Panc1 (cell line): ENCODE results near the gene FAM107B. TPM values are rescaled to one million over a fixed set of nuclear protein-coding genes. Genes with fewer than 3 reads are reported as not detected.

Experiments used
- ATAC-seq: fragments of 200-7000 bp; cut with Tn5 transposase; 2 replicates; pipeline ENCODE4 v1.9.1; 2020; ENCODE audit warnings: mild to moderate bottlenecking, moderate library complexity
- BruUV-seq: library from RNA; stranded (reverse); fragments of 400-500 nt; replicated peaks from 2 replicates; lab custom pipeline; 2021; lab: Mats Ljungman, UMichigan
- CTCF ChIA-PET: fragments of 300-600 bp; sonication (Branson Sonifier 250); formaldehyde crosslinking; loops from one replicate; lab custom pipeline; 2022; ENCODE audit warnings: antibody characterized with exemption; lab: Charles Lee
- POLR2A ChIA-PET: fragments of 300-600 bp; sonication (Branson Sonifier 250); formaldehyde crosslinking; loops from one replicate; lab custom pipeline; 2022; ENCODE audit warnings: antibody characterized with exemption; lab: Charles Lee
- DNase-seq: peaks from one replicate; pipeline ENCODE4 v3.0.0-alpha.2; 2010; ENCODE audit warnings: low read depth, low spot score
- H3K27ac ChIP-seq: 2 replicates; pipeline ENCODE4 v1.5.1; 2011; ENCODE audit warnings: mild to moderate bottlenecking, low read length, inconsistent platforms
- H3K27me3 ChIP-seq: fragments of 200-500 bp; sonication (Bioruptor generic); 2 replicates; pipeline ENCODE4 v1.6.0; 2014; ENCODE audit warnings: low read length, inconsistent platforms; ENCODE audit not compliant: control insufficient read depth, insufficient read depth
- H3K36me3 ChIP-seq: fragments of 200-500 bp; sonication (Bioruptor generic); 2 replicates; pipeline ENCODE4 v1.5.1; 2014; ENCODE audit warnings: inconsistent platforms, mild to moderate bottlenecking, low read length, moderate library complexity; ENCODE audit not compliant: control insufficient read depth, insufficient read depth
- H3K4me1 ChIP-seq: 2 replicates; pipeline ENCODE4 v1.5.1; 2011; ENCODE audit warnings: inconsistent platforms, mild to moderate bottlenecking, low read length, moderate library complexity; ENCODE audit not compliant: control insufficient read depth, insufficient read depth
- H3K4me3 ChIP-seq, 2 experiments: 2 replicates each; pipeline ENCODE4 v1.5.1; 2011 to 2012; ENCODE audit warnings: low read depth in 2 of 2, low read length in 2 of 2, mild to moderate bottlenecking in 2 of 2, inconsistent platforms in 1 of 2, moderate library complexity in 1 of 2
- H3K9me3 ChIP-seq: fragments of 200-500 bp; sonication (Bioruptor generic); 2 replicates; pipeline ENCODE4 v1.5.1; 2014; ENCODE audit warnings: low read depth, mild to moderate bottlenecking, inconsistent platforms, low read length, moderate library complexity; ENCODE audit not compliant: control insufficient read depth, insufficient read depth
- CTCF ChIP-seq: fragments of 450-650 bp; IDR thresholded peaks from 2 replicates; pipeline ENCODE4 v1.5.1; 2017; ENCODE audit warnings: mild to moderate bottlenecking
- POLR2AphosphoS5 ChIP-seq: IDR thresholded peaks from 2 replicates; pipeline ENCODE4 v1.6.1; 2012; ENCODE audit warnings: mild to moderate bottlenecking, low read depth, low read length, moderate library complexity
- REST ChIP-seq, 2 experiments: IDR thresholded peaks; 2 replicates each; pipeline ENCODE4 v1.6.1; 2011 to 2012; ENCODE audit warnings: low read depth in 2 of 2, control low read depth in 1 of 2, low read length in 1 of 2, mild to moderate bottlenecking in 1 of 2, moderate library complexity in 1 of 2; ENCODE audit not compliant: insufficient read depth in 1 of 2
- SIN3A ChIP-seq: IDR thresholded peaks from 2 replicates; pipeline ENCODE4 v1.6.1; 2012; ENCODE audit warnings: low read depth, mild to moderate bottlenecking, low read length, moderate library complexity, borderline replicate concordance; ENCODE audit not compliant: insufficient read depth
- TCF7L2 ChIP-seq: IDR thresholded peaks from 2 replicates; pipeline ENCODE4 v1.6.1; 2011; ENCODE audit warnings: mild to moderate bottlenecking, low read depth, low read length, inconsistent platforms
- in situ Hi-C: cut with HindIII; loops from 2 replicates; pipeline ENCODE4 v1.10.0; 2016; ENCODE audit warnings: low sequenced_read_pairs, low pct_unique_long_range_greater_than_20kb
- intact Hi-C: fragments of 100-400 bp; cut with micrococcal nuclease; formaldehyde crosslinking; loops from one replicate; pipeline ENCODE4 v1.10.0; 2022; ENCODE audit not compliant: unreplicated experiment
- total RNA-seq: library from RNA; stranded (reverse); gene quantifications from one replicate; pipeline ENCODE4 v1.2.1, GENCODE V29; 2021; ENCODE audit not compliant: unreplicated experiment

FAM107B gene
- total RNA-seq, 1 experiment from 2014 or later: 13.4 TPM

GRCh38 chr10:14611968-14612693 lies 162.6 kb downstream of the FAM107B start:
- Histone ChIP-seq H3K4me3 (no peak overlapping the region), H3K27ac (no peak overlapping the region), H3K36me3 (no peaks in the 10 kb centered on the region), H3K27me3 (no peaks in the 10 kb centered on the region), H3K9me3 (no peaks in the 10 kb centered on the region), H3K4me1 (no peaks in the 10 kb centered on the region)
- intact Hi-C loops (no loop called here), in situ Hi-C loops (no loop called here)
- ATAC-seq: no peak
- TF ChIP-seq REST (IDR thresholded peaks at IDR 0.05; ENCODE audit: insufficient read depth in 1 of 2, low read depth in 2 of 2, low read length in 1 of 2): no peak
- TF ChIP-seq TCF7L2: no peak
- TF ChIP-seq SIN3A: no peak
- TF ChIP-seq CTCF: no peak
- TF ChIP-seq POLR2AphosphoS5: no peak
- DNase-seq: no peak
- BruUV-seq: no TSS peak
- POLR2A ChIA-PET: interaction anchor here (0.5 to 0.6 kb wide), 2 partner anchors 50 to 176 kb away, joined by 3 read pairs; no protein-coding TSS in a partner anchor
- CTCF ChIA-PET: no interaction called here

GRCh38 chr10:14609178-14609577 lies 165.5 kb downstream of the FAM107B start:
- POLR2A ChIA-PET: no interaction called here
- Histone ChIP-seq H3K36me3 (no peaks in the 10 kb centered on the region), H3K27ac (no peak overlapping the region), H3K9me3 (no peaks in the 10 kb centered on the region), H3K4me3 (no peak overlapping the region), H3K4me1 (0 out of 2 replicates have a peak, but pooled peaks cover 4% of the 10 kb centered on the region), H3K27me3 (no peaks in the 10 kb centered on the region)
- no TSS peak for BruUV-seq
- CTCF ChIA-PET: no interaction called here
- ATAC-seq (no peak), DNase-seq (no peak)
- in situ Hi-C loops (no loop called here), intact Hi-C loops (no loop called here)
- no peak for TF ChIP-seq CTCF
- TF ChIP-seq TCF7L2: no peak
- TF ChIP-seq SIN3A: no peak
- no peak for TF ChIP-seq REST (IDR thresholded peaks at IDR 0.05; ENCODE audit: insufficient read depth in 1 of 2, low read depth in 2 of 2, low read length in 1 of 2)
- TF ChIP-seq POLR2AphosphoS5: no peak
